Ammon's horn (tissue), 1 donor: ENCODE data around the gene UBASH3B.
A peak's percentile ranks its signal among the peaks of the same experiment; 100 is the strongest.

Source experiments
- DNase-seq: peaks from one replicate; pipeline ENCODE4 v3.0.0-alpha.2; 2016; ENCODE audit warnings: low spot score

UBASH3B gene

GRCh38 chr11:122732342-122733315 is 77.1 kb downstream of the UBASH3B start:
- no peak for DNase-seq

GRCh38 chr11:122733318-122733717 is 77.8 kb downstream of the UBASH3B start:
- DNase-seq: peak; percentile 73

DNA sequence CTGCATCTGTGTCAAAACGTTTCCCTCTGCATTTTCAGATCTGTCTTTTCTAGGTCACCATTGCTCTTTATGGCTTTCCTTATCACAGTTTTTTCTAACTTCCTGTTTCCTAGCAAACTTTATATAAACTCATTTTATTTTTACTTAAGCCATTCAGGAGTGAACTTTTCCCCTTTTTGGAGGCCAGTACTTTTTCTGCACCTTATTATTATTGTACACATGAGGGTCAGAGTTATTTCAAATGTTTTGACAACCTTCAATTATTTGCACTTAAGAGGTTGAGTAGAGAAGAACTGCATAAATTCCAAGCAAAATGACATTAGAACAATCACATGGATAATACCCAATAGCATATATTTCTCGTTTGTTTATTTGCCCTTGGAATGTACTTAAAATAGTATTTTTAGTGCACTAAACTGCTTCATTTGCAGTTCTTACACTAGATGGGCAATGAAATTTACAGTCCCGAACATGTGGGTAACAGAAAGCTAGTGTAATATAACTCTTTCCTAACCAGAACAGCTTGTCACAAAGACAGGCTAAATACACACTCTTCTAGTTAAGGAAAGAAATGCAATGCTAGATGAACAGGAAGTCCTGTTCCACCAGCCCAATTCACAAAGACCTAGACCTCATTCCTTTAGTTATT is 79.5 kb downstream of the UBASH3B start:
- DNase-seq: no peak

- DNase-seq: no peak
Observed at GRCh38 chr11:122737951-122738693, 82.6 kb downstream of the UBASH3B start.

- DNase-seq: peak; percentile 67
Observed at GRCh38 chr11:122741613-122742300, 86.2 kb downstream of the UBASH3B start.

DNA sequence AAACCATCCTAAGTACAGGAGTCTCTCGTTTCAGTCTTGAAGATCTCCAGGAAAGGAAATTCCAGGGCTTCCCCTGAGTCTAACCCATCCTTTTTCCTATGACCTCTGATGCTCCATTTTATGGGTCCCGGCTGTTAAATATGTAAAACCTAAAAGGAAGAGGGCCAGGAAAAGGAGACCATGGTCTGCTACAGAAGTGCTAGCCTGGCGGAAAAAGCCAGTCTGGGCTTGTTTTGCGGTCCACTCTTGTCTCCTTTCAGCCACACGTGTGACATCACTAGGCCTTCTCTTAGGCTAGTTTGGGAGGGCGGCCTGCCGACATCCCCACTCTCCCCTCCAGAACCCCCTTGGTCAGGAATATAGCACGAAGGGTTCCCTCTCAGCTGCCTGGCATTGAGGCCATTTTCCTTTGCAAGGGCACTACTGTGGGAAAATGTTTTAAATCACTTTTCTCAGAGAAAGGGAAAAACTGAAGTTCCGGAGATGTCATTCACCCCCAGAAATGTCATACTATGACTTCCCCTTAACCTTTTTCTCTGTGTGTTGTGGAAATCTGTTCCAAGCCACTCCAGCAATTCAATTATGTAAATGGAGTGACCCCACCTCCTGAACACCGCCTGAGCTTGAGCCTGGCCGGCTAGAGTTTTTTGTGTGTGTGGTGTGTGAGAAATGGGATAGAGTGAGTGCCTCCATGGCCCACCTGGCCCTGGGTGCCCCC is 86.9 kb downstream of the UBASH3B start:
- DNase-seq: no peak

DNA sequence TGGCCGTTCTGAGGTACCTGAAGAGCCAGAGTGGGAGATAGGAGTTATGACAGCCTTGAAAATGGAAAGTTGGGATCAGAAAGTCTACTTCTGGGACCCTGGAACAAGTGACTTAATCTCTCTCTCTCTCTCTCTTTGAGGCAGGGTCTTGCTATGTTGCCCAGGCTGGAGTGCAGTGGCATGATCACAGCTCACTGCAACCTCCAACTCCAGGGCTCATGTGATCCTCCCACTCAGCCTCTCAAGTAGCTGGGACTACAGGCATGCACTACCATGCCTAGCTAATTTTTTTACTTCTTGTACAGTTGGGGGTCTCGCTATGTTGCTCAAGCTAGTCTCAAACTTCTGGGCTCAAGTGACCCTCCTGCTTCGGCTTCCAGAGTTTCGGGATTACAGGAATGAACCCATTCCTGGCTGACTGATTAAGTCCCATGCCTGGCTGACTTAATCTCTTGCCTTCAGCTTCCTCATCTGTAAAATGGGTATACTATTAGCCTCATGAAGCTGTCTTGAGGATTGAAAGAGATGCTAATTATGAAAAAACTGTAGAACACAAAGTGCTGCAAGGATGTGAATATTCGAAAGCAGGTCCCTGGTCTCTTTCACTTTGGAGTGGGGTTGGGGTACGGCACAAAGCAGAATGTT is 87.7 kb downstream of the UBASH3B start:
- no peak for DNase-seq

- peak; percentile 36 for DNase-seq
Observed at GRCh38 chr11:122743949-122744348, 88.4 kb downstream of the UBASH3B start.

- no peak for DNase-seq
Observed at GRCh38 chr11:122744357-122744756, 88.8 kb downstream of the UBASH3B start.

GRCh38 chr11:122745111-122745510 is 89.6 kb downstream of the UBASH3B start:
- DNase-seq: no peak

GRCh38 chr11:122746050-122746478 is 90.5 kb downstream of the UBASH3B start:
- DNase-seq: peak; percentile 34

GRCh38 chr11:122746611-122747244 is 91.2 kb downstream of the UBASH3B start:
- no peak for DNase-seq

DNA sequence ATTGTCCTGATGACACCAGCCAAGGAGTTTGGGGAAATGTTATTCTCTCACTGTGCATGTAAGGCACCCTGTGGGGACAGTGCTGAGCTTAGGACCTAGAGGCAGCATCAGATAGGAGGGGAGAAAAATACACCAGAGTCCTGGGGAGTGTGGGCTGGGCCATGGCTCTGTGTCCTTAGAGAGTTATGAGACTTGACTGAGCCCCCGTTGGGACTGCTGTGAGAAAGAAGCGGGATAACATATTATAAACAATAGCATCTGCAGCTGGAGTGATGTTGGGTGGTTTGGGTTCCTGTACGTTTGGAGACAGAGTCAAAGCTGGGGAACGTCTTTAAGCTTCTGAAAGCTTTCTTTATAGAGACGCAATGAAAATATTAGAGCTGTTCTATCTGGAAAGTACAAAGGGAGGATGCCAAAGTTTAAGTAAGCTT is 91.8 kb downstream of the UBASH3B start:
- DNase-seq: no peak

- peak; percentile 87 for DNase-seq
Observed at GRCh38 chr11:122749005-122749687, 93.6 kb downstream of the UBASH3B start.

GRCh38 chr11:122750049-122750448 is 94.5 kb downstream of the UBASH3B start:
- DNase-seq: no peak

GRCh38 chr11:122751292-122752070 is 96.0 kb downstream of the UBASH3B start:
- no peak for DNase-seq

DNA sequence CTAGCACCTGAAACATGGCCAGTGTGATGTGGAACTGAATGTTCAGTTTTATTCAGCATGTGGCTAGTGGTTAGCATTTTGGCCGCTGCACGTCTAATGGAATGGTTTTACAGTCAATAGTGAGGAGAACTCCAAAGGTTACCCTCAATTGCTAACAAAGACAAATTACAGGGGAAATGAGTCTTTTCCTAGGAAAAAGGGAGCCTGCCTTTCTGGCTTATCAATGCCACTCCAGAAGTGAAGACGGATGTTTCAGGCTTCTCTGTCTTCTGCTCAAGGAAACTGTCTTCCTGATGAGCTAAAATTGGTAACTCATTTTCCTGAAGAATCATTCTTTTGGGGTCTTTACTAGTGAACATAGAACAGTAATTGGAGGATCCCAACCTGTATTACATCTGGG is 98.5 kb downstream of the UBASH3B start:
- no peak for DNase-seq

- no peak for DNase-seq
Observed at GRCh38 chr11:122754553-122755322, 99.2 kb downstream of the UBASH3B start.
